ENCODE measurements around the gene GPC3. TPM values are rescaled to one million over a fixed set of nuclear protein-coding genes. Genes with fewer than 3 reads are reported as not detected.

GPC3 gene
- polyA plus RNA-seq, 5 donors: 394 to 493 (median 469) TPM

DNA sequence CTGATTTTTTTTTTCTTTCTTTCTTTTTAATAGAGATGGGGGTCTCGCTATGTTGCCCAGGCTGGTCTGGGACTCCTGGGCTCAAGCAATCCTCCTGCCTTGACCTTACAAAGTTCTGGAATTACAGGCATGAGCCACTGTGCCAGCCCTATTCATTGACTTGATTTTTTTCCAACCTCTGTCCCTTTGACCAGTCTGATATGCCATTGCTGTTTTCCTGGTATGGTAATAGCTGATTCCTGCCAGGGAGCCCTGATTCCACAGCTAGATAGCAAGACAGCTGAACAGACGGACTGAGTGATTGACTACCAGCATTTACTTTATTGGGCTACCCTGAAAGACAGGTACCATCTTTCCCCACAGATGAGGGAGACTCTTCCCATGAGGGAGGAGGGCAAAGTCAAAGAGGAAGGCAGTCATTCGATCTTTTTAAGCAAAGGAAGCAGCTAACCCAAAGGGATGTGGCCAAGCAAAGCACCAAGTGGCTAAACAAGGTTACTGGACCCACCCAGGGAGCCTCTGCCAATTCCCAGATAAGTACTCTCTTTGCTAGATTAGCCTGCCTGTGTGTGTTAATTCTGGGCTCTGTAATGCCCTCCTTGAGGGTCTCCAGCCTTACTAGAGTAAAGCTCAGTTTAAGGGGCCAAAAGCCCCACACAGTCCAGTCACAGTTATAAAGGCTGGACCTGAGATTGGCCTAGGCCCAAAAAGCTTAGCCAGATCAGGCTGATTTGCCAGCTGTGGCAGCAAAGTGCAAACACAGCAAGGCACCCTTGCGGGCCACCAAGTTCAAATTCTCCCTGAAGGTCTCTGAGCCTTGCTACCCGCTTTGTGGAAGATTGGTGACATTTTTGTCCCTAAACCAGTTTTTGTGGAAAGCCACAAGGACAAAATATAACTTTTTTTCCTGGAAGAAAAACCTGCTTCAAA lies 377.7 kb downstream of the GPC3 start:
- DNase-seq: no peak

DNA sequence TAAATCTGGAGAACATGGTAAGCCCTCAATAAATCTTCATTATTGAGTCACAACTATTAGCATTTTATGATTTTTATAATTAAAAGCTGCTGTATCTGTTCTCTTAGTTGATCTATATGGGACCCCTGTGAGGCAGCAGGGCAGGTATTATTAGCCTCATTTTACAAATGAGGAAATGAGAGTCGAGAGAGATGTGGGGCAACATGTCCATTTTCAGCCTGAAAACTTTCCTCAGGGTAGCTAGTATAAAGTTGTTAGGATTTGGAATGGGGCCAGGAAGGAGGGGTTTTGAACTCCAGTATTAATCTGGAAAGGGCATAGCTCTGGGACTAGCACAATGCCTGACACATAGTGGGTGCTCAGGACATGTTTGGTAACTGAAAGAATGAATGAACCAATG lies 378.4 kb downstream of the GPC3 start:
- no peak for DNase-seq

DNA sequence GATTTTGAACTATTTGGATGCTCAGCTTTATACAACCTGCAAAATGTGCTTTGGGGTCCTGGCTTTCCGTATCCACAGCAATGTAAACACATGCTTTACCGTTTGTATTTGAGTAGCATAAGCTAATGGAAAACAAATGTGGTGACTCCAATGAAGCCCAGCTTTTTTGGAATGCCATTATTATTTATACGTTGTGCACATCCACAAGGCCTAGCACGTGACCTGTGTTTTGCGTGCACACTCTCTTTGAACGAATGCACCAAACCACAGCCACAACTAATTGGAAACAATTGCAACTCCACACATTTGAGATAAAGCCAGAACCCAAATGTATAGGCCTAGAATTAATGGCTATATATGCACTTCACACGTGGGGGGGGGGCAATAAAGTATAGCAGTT lies 380.6 kb downstream of the GPC3 start:
- no peak for DNase-seq

DNA sequence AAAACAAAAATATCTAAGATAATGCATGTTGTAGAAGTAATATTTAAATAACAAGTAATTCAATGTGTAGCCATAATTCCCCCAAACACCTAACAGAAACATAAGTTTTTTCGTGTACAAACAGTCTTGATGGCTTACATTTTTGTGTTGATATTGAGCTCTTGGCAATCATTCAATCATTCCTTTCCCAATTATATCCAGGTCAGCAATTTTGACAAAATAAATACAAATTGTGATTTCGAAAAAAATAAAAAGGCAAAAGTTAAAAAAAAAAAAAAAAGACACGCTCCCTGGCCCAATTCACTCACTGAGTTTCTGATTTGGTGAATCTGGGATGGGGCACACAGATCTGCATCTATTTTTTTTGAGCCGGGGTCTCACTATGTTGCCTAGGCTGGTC lies 382.5 kb downstream of the GPC3 start:
- no peak for DNase-seq

DNA sequence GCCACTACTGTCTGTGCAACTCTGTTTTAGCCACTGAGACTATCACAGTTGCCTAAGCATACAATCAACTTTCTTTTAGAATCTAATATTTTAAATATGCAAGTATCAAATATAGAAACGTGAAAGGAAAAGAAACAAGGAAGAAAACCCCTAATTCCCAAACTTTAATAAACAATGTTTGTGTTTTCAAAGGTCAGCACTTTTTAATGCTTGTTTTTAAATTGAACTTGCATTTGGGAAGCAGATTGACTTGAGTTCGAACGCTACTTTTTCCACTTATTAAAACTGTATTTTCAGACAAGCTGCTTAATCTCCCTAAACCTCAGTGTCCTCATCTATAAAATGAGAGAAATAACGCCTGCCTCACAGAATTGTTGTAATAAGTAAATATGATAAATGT lies 384.3 kb downstream of the GPC3 start:
- DNase-seq: no peak

DNA sequence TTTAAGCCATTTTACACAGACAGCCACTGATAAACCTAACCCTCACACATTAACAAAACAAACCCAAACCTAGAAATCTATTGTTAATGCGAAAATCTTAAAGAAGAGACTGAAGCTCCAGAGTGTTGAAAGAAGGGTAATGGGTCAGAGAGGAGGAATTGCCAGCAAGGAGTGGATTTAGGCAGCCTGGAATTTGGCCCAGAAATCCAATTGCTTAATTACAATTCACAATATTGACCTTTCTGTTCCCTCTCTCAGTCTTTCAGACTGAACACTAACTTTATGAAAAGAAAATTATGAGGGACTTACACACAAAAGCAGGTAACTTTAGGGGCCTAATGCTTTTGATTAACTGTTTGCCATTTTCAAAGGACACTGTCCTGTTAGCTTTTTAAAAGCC lies 384.9 kb downstream of the GPC3 start:
- DNase-seq: no peak

DNA sequence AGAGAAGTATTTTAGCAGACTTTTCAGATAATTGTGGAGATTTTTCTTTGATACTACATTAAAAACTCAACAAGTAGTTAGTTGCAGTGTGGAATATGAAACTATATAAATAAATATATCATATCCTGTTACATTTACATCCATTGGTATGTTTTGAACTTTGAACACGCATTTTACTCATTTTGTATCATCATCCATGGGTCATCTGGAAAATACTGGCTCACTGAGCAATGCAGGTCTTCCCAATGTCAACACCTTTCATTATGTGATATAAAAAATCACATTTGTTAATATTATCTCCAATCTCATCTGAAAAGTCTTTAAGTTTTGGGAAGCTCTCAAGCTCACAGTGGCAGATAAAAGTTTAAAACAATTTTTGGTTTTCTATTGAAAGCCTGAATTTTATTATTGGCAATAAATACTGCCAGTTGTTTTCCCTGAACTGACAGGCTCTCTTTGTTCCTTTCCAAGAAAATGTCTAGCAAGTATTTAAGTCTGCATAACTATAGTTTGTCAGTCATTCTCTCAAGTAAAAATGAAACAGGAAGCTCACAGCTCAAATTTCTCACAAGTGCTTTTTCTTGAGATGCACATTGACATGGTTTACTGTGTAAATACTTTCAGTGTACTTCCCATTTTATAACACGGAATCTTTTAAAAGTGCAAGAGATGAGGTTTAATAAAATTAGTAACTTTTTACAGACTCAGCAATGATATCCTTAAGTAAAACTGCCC lies 386.6 kb downstream of the GPC3 start:
- DNase-seq: no peak

DNA sequence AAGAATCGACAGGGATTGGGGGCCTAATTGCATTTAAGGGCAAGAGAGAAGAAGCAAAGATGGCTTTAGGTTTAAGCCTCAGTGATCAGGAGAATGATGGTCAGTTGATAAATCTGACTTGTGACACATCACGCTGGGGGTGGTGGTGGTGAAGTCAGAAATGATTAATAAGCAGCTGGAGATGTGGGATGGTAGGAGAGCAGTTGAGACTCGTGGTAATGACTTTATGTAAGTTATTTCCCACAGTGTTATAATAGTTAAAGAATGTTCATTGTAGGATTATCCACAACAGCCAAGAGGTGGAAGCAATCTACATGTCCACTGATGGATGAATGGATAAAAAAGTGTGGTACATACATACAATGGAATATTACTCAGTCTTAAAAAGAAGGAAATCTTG lies 391.2 kb downstream of the GPC3 start:
- DNase-seq: no peak

DNA sequence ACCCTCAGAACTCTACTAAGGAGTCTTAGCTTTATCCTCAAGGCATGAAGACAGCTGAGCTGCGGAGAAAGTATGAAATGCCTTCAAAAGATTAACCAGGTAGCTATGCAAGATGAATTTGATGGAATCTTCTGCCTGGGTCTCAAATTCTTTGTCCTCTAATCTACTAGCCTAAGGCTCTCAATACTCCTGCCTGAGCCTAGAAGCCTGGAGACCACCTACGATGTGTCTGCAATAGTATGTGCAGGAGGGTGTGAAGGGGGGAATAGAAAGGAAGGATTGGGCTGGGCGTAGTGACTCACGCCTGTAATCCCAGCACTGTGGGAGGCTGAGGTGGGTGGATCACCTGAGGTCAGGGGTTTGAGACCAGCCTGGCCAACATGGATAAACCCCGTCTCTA lies 391.9 kb downstream of the GPC3 start:
- no peak for DNase-seq

DNA sequence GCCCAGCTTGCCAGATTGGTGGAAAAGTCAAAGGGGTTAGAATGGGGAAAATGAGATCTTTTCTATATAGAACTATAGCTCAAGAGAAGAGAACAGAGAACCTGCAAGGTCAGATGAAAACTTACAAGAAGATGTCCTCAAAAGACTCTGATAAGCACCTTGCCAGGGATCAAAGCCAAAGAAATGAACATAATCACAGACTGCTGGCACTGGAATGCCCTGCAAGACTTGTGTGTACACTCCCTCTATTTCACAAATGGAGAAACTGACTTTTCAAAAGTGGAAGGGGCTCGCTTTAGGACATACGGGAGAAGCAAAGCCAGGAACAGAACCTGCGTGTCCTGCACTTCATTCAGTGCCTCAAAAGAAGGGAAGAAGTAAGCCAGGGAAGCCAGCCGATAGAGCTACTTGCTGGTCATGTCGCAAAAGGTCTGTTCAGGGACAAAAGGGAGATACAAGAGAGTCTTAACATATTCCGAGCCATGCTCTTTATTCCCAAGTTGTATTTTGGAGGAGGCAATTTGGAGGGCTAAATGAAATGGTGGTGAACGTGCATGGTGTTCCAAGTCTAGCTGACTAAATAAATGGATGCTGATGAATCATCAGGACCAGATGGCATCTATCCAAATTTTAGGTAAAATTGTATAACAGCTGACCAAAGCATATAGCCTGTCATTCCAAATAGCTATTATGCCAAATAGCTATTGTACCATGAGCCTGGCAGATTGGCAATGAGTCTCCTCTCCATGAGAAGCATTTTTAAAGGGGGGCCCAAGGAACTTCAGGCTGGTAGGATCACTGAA lies 394.5 kb downstream of the GPC3 start:
- no peak for DNase-seq

DNA sequence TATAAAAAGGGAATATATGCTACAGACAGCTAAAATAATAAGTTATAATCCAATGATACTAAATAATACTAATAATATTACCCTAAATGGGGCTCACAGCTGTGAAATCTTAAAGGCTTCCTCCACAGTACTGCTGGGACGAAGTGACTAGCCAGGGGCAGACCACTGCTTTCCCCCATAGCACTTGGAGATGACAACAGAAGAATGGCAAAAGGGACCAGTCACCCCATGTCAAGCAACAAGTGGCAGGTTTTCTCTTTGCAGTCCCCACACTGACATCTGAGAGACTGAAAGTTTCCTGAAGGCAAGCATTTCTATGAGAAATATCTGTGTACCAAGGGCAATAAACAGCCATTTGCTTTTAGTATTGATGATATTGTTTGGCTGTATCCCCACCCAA lies 396.6 kb downstream of the GPC3 start:
- no peak for DNase-seq

DNA sequence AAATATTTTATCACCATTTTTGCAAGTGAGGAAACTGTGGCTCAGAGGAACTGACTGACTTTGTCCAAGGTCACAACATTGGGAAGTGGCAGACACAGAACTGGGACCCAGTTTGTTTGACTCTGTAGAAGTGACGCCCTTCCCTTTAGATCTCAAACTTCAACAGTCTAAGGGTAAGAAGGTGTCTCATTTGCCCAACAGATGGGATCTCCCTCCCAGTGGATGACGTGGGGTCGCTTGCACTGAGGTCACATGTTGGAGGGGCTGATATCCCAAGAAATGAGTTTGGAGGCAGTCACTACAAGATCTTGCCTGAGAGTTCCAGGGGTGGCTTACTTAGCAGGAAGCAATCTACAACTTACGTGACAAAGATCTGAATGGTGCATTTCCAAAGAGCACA lies 397.6 kb downstream of the GPC3 start:
- no peak for DNase-seq

DNA sequence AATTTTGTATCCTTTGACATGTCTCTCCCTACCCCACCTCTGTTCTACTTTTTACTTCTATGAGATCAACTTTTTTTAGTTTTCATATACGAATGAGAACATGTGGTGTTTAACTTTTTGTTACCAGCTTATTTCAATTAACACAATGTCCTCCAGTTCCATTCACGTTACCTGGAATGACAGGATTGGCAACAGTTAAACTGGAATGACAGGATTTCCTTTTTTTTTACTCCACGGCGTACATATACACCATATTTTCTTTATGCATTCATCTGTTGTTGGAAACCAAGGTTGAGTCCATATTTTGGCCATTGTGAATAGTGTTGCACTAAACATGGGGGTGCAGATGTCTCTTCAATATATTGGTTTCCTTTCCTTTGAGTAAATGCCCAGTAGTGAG lies 398.3 kb downstream of the GPC3 start:
- no peak for DNase-seq

DNA sequence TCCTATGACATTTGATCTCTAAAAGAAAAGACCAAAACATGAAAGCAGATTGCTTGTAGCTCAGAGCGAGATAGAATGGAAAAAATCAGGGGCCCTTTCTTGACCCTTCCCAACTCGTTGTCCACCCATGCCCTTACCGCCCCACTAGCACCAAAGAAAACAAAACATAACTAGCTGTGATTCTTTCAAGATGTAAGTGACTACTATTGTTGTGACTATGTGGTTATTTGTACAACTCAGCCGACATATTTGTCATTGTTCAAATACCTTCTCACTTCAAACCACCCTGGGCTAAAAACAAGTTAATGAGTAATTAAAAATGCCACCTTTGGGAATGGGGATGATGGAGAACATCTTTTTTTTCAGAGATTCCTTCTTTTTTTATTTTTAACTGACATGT lies 399.0 kb downstream of the GPC3 start:
- no peak for DNase-seq

DNA sequence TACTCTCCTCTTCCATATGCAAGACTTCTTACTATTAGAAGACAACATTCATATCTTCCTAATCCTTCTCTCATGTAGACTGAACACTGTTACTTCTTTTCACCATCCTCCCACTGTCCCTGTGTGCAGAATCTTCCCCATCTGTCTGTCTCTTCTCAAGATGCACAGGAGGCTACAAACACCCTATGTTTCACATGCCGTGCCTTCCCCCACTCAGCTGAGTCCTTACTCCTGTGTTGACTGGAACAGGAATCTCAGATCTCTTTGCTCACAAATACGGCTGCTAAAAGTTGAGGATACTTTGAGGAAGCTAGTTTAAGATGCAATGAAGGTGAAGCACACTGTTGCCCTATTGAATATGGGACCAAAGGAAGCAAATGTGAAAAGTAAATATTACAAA lies 401.6 kb downstream of the GPC3 start:
- DNase-seq: no peak

DNA sequence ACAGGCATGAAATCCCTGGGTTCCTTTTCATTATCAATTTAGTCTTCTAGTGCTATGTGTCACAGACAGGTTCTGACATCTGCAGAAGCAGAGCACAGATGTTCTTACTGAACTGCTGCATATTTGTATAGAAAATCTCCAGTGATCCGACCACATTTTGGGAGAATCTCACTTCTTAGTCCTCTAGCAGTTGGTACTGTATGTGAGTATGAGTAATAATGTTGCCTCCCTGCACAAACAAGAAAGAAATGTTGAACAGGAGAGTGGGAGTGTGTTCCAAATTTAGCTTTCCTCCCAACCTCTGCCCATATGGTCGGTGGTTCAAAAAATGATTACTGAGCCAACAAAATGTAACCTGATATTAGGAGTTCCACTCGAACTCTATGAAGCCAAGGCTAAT lies 404.8 kb downstream of the GPC3 start:
- DNase-seq: no peak

DNA sequence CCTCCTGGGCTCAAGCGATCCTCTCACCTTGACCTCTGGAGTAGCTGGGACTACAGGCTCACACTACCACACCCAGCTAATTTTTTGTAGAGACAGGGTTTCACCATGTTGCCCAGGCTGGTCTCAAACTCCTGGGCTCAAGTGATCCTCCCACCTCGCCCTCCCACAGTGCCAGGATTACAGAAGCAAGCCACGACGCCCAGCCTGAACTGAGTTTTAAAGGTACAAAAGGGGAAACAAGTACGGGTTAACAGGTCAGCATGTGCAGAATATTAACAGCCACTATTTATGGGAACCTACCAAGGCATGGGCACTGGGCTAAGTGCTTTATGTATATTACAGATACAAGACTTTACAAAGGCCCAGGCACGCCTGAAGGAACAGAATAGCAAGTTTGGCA lies 405.8 kb downstream of the GPC3 start:
- DNase-seq: no peak

DNA sequence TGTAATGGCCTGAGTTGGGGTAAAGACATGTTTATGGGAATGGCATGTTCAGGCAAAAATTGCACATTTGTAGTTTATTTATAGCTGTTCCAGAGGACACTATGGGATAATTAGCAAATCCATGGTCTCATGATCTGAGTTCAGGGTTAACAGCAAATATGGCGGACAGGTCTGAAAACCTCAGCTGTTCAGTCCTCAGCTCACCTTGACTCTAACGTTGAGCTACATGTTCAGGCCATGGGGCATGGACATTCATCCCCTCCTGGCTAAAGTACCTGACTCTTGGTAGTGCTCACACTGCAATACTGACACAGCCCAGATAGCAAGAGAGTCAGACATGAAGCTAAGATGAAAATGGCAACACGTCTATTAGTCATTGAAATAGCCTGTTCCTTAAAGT lies 408.5 kb downstream of the GPC3 start:
- no peak for DNase-seq

DNA sequence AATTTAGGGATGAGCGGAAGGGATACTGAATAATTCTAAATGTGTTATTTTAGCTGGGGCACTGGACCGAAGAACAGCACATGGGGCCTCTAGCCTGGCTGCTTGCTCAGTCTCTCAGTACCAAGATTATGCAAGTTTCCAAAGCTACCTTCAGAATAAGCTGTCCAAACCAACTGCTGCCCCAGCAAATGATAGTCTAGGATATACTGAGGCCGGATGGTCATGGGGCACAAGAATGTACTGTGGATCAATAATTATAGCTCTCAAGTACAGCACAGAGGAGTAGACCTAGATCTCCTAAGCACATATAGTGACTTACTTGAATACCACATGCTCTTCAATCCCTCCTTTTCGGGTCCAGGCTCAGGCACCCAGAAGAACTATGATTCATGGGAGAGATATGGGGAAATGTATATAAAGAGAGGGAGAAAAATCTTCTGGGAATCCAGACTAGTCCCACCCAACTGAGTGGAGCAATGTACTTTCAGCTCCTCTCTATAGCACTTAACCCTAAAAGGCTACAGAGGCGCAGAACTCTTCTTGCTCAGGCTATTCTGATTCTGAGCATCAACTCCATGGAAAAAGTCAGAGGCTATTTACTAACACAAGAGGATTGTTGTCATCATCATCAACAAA lies 409.8 kb downstream of the GPC3 start:
- DNase-seq: no peak

DNA sequence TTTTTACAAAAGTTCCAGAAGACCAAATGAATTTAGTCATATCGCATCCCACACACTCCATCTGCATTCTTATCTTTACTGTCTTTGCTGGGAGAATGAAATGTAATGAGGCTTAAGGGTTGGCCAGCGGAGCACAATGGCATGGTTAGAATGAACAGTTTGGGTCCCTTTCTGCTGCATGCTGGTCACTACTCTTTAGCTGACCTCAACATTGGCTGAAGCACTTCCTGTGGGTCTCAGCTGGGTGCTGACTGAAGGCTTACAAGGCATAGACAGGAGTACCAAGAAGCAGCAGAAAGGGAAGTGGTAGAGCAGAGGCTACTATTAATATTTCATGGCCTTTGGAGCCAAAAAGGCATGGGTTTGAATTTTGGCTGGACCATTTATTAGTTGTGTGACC lies 410.7 kb downstream of the GPC3 start:
- DNase-seq: no peak

DNA sequence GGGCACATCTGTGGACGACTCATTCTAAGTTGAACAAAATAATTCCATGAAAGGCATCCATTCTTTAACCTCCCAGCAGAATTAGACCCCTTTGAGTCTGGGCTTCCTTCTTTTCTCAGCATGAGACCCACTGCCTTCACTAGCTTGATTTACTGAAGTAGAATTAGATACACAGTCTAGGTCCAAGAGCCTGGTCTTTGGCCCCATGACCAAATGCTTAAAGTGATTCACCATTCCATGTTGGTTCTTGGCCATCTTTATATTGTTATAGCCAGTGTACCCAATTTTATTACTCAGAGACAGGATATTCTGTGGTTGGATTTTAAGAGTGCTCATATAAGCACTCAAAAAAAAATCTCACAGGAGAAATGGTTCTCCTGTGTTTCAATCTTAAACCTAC lies 414.8 kb downstream of the GPC3 start:
- DNase-seq: no peak

DNA sequence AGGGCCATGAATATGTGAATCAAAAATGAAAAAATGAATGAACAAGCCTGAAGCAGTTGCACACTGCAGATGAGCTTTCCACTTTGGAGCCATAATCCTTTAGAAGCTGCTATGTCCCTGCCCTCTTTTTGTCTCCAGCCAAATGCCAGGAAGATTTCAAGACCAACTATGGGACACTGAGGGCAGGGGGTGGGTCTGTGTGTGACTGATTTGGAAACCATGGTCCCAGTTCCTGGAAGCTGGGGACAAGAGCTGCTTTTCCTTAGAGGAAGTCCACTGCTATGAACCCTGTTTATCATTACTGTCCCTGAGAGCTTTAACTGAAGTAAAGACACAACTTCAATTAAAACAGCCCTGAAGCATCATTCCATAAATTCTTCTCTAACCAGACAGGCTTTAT lies 416.2 kb downstream of the GPC3 start:
- DNase-seq: no peak

Measured in right lung (tissue), 5 donors.